Esophagus muscularis mucosa (tissue), 4 donors: ENCODE measurements around the gene NKTR.

Source experiments
- CTCF ChIP-seq, 3 experiments: fragments of 200-600 bp in 2 of 3; fragments of 450-650 bp in 1 of 3; sonication (generic) in 2 of 3; IDR thresholded peaks; one replicate each; pipeline ENCODE4 v1.5.1; 2017 to 2019; ENCODE audit warnings: antibody characterized with exemption in 3 of 3, mild to moderate bottlenecking in 2 of 3, moderate library complexity in 1 of 3
- EP300 ChIP-seq: sonication (generic); formaldehyde crosslinking; IDR thresholded peaks from one replicate; pipeline ENCODE4 v1.6.1; 2017; ENCODE audit warnings: antibody characterized with exemption
- POLR2AphosphoS5 ChIP-seq, 2 donors: sonication (generic); formaldehyde crosslinking; IDR thresholded peaks; one replicate each; pipeline ENCODE4 v1.6.1; 2017; ENCODE audit warnings: antibody characterized with exemption in 2 of 2

GRCh38 chr3:42697289-42698051 is 97.0 kb downstream of the NKTR start:
- TF ChIP-seq CTCF (IDR thresholded peaks at IDR 0.05) = no peak
- no peak for TF ChIP-seq EP300
- no peak for TF ChIP-seq POLR2AphosphoS5 (IDR thresholded peaks at IDR 0.05)
